Thyroid gland (tissue), 4 donors: ENCODE measurements around the gene GNS.

Experiments
- CTCF ChIP-seq, 6 experiments: fragments of 200-600 bp in 3 of 6; fragments of 450-650 bp in 3 of 6; sonication (generic) in 3 of 6; IDR thresholded peaks; one replicate each; pipeline ENCODE4 v1.5.1; 2016 to 2019; ENCODE audit warnings: antibody characterized with exemption in 6 of 6, mild to moderate bottlenecking in 2 of 6, inconsistent platforms in 1 of 6, moderate library complexity in 1 of 6
- POLR2A ChIP-seq, 2 donors: fragments of 450-650 bp; IDR thresholded peaks; one replicate each; pipeline ENCODE4 v1.6.1; 2017; ENCODE audit warnings: antibody characterized with exemption in 2 of 2, mild to moderate bottlenecking in 2 of 2, moderate library complexity in 1 of 2

GRCh38 chr12:64714551-64714968 is 44.6 kb downstream of the GNS start:
- TF ChIP-seq POLR2A (IDR thresholded peaks at IDR 0.05) = no peak
- TF ChIP-seq CTCF (IDR thresholded peaks at IDR 0.05) = no peak
